ENCODE measurements around the gene TSSK2.

TSSK2 gene

DNA sequence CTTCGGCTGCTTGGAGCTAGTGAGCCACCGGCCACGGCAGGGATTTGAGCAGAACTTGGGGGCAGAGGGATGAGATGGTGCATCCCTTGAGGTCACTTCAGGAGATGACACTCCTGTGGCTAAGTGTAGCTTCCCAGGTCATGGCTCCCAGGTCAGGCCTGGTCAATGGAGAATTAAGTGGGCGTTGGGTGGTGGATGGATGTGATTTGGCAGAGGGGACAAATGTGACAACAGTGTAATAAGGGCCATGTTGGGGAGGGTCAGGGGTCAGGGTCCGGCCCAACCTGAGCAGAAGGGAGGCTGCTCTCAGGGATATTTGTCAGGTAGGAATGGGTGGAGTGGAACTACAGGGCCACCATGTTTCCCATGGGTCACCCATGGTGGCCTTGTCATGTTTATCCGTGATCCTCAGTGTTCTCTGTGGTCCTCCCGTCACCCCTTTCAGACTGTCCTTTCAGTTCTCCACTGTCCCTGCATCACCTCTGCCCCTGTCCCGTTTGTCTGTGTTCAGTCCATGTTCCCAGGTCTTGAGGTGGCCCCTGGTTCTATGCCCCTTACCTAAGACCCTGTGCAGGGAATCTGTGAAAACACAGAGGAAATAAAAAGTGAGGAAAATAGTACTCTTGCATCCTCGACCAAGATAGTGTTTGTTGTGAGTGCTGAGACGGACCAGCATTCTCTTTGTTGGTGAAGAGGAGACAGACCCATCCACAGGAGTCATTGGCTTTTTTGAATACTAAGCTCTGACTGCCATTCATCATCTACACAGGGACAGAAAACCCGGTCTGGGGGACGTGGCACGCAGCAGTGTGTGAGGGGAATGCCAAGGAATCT is 41.3 kb downstream of the TSSK2 start:
- DNase-seq (ENCODE audit: low read depth), result no peak

GRCh38 chr22:19173047-19174035 is 42.2 kb downstream of the TSSK2 start:
- no peak for DNase-seq (ENCODE audit: low read depth)

DNA sequence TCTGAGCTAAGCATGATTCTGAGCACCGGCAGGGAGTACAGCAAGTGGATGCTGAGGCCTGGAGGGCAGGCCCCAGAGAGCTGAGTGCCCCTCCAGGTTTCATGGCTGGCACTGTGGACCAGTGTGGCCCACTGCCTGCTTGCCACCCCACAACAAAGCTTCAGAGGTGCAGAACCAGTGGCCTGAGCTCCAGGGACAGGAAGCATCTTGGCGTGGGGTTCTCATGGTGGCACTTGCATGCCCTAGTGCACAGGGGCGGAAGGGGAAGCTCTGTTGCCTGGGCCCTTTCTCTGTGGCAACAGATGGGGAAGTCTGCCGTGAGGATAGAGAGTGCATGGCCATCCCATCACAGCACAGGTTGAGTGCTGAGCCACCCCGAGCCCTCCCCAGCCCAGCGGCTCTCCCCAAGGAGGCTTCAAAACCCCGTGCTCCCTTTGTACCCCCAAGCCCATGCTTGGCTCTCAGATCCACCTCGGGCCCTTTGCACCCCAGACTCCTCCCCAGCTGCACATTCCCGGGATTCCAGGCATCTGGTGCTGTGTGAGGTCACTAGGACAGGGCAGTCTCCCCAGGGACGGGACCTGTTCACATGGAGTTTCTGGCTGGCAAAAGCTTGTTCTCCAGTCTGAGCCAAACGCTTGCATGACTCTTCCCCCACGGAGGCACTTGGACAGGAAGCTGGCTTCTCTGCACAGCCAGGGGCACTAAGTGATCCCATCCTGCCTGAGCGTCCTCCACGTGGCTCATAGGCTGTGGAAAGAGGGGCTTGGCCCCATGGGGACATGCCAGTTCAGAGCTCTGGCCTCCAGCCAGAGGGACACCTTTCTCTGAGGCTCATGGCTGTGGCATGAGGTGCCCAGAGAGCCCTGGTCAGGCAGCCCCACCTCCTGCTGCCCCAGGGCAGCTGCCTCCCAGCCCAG is 43.3 kb downstream of the TSSK2 start:
- DNase-seq (ENCODE audit: low read depth), result no peak

GRCh38 chr22:19175026-19175601 is 44.0 kb downstream of the TSSK2 start:
- DNase-seq (ENCODE audit: low read depth), result no peak

- no peak for DNase-seq (ENCODE audit: low read depth)
These were observed 44.6 kb downstream of the TSSK2 start for GRCh38 chr22:19175602-19176174.

GRCh38 chr22:19176175-19176643 is 45.1 kb downstream of the TSSK2 start:
- no peak for DNase-seq (ENCODE audit: low read depth)

- DNase-seq (ENCODE audit: low read depth), result no peak
These were observed 45.6 kb downstream of the TSSK2 start for GRCh38 chr22:19176732-19177131.

GRCh38 chr22:19177164-19178064 is 46.3 kb downstream of the TSSK2 start:
- no peak for DNase-seq (ENCODE audit: low read depth)

GRCh38 chr22:19178065-19178656 is 47.1 kb downstream of the TSSK2 start:
- DNase-seq (ENCODE audit: low read depth), result peak; percentile 47

GRCh38 chr22:19178657-19179496 is 47.8 kb downstream of the TSSK2 start, which contains the start of gene SLC25A1:
Gene SLC25A1, minus strand, starts transcription at chr22:19178736. Its CDS starts 63 bp downstream, at chr22:19178673.
- peak; percentile 80 for DNase-seq (ENCODE audit: low read depth)

DNA sequence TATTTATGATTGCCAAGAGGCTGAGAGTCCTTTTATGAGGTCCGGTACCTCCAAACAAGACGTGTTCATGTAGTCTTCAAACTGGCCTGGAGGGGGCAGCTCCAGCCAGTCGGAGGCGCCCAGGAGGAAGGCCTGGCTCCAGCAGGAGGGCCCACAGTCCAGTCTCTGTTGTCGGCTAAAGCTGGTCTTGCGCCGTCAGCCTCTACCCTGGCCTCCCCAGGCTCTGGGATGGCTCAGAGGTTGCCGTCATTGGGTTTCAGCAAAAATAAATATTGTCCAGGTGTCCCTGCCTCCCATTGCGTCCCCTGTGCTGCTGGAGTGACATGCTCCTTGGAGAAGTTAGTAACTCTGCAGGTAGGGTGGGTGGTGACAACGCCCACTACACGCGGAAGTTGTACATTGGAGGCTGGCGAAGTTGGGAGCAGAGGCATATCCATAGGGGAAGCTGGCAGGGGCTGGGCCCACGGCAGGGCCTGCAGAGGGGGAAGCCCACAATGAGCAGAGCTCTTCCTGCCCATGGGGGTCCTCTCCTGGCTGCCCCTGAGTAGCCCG is 48.5 kb downstream of the TSSK2 start:
- no peak for DNase-seq (ENCODE audit: low read depth)

DNA sequence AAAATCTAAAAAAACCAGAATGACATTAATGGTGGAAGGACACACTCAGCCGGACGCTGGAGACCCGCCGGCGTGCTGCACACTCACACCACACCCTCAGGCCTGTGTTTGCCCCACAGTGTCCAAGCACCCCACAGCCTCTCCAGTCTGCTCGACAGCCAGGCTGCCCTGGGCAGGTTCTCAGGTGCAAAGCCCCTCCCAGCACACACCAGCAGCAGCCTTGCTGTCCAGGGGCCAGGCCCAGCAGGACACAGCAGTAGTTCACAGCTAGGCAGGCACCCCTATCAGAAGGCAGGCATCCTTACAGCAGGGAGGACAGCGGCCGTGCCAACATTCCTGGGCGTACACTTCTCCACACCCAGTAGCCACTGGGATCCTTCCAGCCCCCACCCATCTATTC is 49.1 kb downstream of the TSSK2 start:
- no peak for DNase-seq (ENCODE audit: low read depth)

GRCh38 chr22:19180740-19181410 is 49.8 kb downstream of the TSSK2 start:
- DNase-seq (ENCODE audit: low read depth), result no peak

DNA sequence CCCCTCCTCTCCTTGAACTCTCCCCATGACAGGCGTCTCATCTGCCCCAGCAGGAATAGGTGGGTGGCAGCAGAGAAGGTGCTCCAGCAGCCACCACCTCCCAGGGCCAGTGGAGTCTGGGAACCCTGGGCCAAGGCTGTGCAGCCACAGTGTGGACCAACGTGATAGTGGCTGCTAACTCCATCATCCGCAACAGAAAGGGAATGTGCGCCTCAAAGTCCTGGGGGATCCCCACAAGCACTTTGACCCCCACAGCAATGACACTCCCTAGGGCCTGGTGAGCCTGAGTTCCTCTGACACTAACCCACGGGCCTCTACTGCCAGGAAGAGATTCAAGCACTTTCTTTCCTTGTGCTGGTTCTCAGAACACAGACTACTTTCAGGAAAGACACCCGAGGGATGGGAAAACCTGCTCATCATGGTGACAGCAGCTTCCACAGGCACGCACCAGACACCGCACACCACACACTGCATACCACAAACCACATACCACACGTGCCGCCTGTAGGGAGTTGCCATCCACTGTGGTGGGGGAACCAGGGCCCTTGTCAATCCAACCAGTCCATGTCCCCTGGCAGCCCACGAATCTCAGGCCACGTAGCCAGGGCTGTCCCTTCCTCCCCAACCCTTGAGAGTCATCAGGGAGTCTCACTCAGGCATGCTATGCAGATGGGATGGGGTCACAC is 50.8 kb downstream of the TSSK2 start:
- no peak for DNase-seq (ENCODE audit: low read depth)
